CD4-positive, alpha-beta T cell (primary cell): ENCODE measurements around the gene CDCP2. TPM values are rescaled to one million over a fixed set of nuclear protein-coding genes. Genes with fewer than 3 reads are reported as not detected.
"Not testable (repeated sequence)": the region's sequence is repeated elsewhere in the genome, so short reads cannot be mapped to it uniquely, and the experiment has no call there.

Experiments used
- ATAC-seq: fragments of 200-7000 bp; cut with Tn5 transposase; one replicate; pipeline ENCODE4 v1.10.0; 2022; ENCODE audit warnings: mild to moderate bottlenecking; ENCODE audit not compliant: poor library complexity
- CTCF ChIA-PET: fragments of 350-600 bp; sonication (Branson Sonifier 250); formaldehyde crosslinking; loops from one replicate; lab custom pipeline; 2021; ENCODE audit warnings: antibody characterized with exemption, inconsistent platforms; lab: Charles Lee
- POLR2A ChIA-PET: fragments of 350-600 bp; sonication (Branson Sonifier 250); formaldehyde crosslinking; loops from one replicate; lab custom pipeline; 2021; ENCODE audit warnings: antibody characterized with exemption, inconsistent platforms; lab: Charles Lee
- DNase-seq, 14 experiments: peaks; one replicate each; pipeline ENCODE4 v3.0.0-alpha.2; 2013 to 2020; ENCODE audit warnings: mixed read lengths in 2 of 14
- H3K27ac ChIP-seq, 2 donors: one replicate each; pipeline versions ENCODE4 v1.5.1 to v1.7.0; 2013; ENCODE audit warnings: low read length in 2 of 2, low read depth in 1 of 2, mild to moderate bottlenecking in 1 of 2
- H3K27me3 ChIP-seq, 2 experiments: 1 replicate in 1 of 2; 2 replicates in 1 of 2; pipeline versions ENCODE4 v1.6.1 to v1.7.0; 2013; ENCODE audit warnings: low read length in 2 of 2, control low read depth in 1 of 2, mild to moderate bottlenecking in 1 of 2, moderate library complexity in 1 of 2; ENCODE audit not compliant: insufficient read depth in 2 of 2, control insufficient read depth in 1 of 2
- H3K36me3 ChIP-seq: one replicate; pipeline ENCODE4 v1.6.1; 2013; ENCODE audit warnings: low read length, control low read depth; ENCODE audit not compliant: insufficient read depth
- H3K4me1 ChIP-seq: one replicate; pipeline ENCODE4 v1.6.1; 2013; ENCODE audit warnings: low read length, control low read depth; ENCODE audit not compliant: insufficient read depth
- H3K4me3 ChIP-seq: one replicate; pipeline ENCODE4 v1.5.1; 2013; ENCODE audit warnings: mild to moderate bottlenecking, low read length, moderate library complexity
- H3K9me3 ChIP-seq, 2 experiments: 1 replicate in 1 of 2; 2 replicates in 1 of 2; pipeline versions ENCODE4 v1.6.1 to v1.7.0; 2013; ENCODE audit warnings: low read length in 2 of 2, mild to moderate bottlenecking in 2 of 2, control low read depth in 1 of 2, moderate library complexity in 1 of 2; ENCODE audit not compliant: control insufficient read depth in 1 of 2, insufficient read depth in 1 of 2
- H3K27ac Mint-ChIP-seq: one replicate; pipeline ENCODE4 v1.8.0; 2020; ENCODE audit warnings: mixed read lengths
- H3K27me3 Mint-ChIP-seq: one replicate; pipeline ENCODE4 v1.8.0; 2021; ENCODE audit warnings: mixed read lengths
- H3K36me3 Mint-ChIP-seq: one replicate; pipeline ENCODE4 v1.8.0; 2021; ENCODE audit warnings: low read depth, mixed read lengths
- H3K4me1 Mint-ChIP-seq: one replicate; pipeline ENCODE4 v1.8.0; 2021; ENCODE audit warnings: low read depth, mixed read lengths
- H3K4me3 Mint-ChIP-seq: one replicate; pipeline ENCODE4 v1.8.0; 2020; ENCODE audit warnings: mild to moderate bottlenecking, mixed read lengths
- H3K9me3 Mint-ChIP-seq: one replicate; pipeline ENCODE4 v1.8.0; 2020; ENCODE audit warnings: mixed read lengths
- intact Hi-C, 2 experiments: fragments of 100-400 bp; cut with DNase I in 1 of 2; cut with micrococcal nuclease in 1 of 2; formaldehyde crosslinking; loops; one replicate each; pipeline versions ENCODE4 v1.15.1 to v1.9.0; 2023 to 2025; cut with DNase I, micrococcal nuclease
- total RNA-seq, 174 experiments: library from RNA in 2 of 174; stranded (reverse) in 2 of 174; gene quantifications; one replicate each; pipeline ENCODE4 v1.2.3 and lab custom pipeline; 2021 to 2026
- TF ChIP-seq, protein P1 (sequence below): fragments of 200-600 bp; IDR thresholded peaks from one replicate; pipeline ENCODE4 v1.8.0; 2022; ENCODE audit warnings: antibody characterized with exemption, mild to moderate bottlenecking

The CDCP2 gene
- total RNA-seq, 2 experiments from 2014 or later = not detected

- intact Hi-C loops = no loop called here
- H3K27me3 ChIP-seq = no peaks in the 10 kb centered on the region
- H3K27ac Mint-ChIP-seq = no peak overlapping the region
- no peaks in the 10 kb centered on the region for H3K9me3 ChIP-seq
- no peaks in the 10 kb centered on the region for H3K4me1 Mint-ChIP-seq
- H3K36me3 ChIP-seq = peaks cover 25% of the 10 kb centered on the region
- no peaks in the 10 kb centered on the region for H3K9me3 Mint-ChIP-seq
- ATAC-seq (no peak), DNase-seq (peak in 3 of 14 experiments; percentile 6 to 39 (median 16))
- no peak overlapping the region for H3K4me3 ChIP-seq
- CTCF ChIA-PET = no interaction called here
- TF ChIP-seq, protein P1, sequence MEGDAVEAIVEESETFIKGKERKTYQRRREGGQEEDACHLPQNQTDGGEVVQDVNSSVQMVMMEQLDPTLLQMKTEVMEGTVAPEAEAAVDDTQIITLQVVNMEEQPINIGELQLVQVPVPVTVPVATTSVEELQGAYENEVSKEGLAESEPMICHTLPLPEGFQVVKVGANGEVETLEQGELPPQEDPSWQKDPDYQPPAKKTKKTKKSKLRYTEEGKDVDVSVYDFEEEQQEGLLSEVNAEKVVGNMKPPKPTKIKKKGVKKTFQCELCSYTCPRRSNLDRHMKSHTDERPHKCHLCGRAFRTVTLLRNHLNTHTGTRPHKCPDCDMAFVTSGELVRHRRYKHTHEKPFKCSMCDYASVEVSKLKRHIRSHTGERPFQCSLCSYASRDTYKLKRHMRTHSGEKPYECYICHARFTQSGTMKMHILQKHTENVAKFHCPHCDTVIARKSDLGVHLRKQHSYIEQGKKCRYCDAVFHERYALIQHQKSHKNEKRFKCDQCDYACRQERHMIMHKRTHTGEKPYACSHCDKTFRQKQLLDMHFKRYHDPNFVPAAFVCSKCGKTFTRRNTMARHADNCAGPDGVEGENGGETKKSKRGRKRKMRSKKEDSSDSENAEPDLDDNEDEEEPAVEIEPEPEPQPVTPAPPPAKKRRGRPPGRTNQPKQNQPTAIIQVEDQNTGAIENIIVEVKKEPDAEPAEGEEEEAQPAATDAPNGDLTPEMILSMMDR = no peak
- no peak overlapping the region for H3K4me3 Mint-ChIP-seq
- H3K27ac ChIP-seq = no peak overlapping the region
- POLR2A ChIA-PET = no interaction called here
- no peaks in the 10 kb centered on the region for H3K4me1 ChIP-seq
- peaks cover 70% of the 10 kb centered on the region for H3K36me3 Mint-ChIP-seq
- no peaks in the 10 kb centered on the region for H3K27me3 Mint-ChIP-seq
These were observed 57.1 kb downstream of the CDCP2 start for GRCh38 chr1:54095546-54096226.

DNA sequence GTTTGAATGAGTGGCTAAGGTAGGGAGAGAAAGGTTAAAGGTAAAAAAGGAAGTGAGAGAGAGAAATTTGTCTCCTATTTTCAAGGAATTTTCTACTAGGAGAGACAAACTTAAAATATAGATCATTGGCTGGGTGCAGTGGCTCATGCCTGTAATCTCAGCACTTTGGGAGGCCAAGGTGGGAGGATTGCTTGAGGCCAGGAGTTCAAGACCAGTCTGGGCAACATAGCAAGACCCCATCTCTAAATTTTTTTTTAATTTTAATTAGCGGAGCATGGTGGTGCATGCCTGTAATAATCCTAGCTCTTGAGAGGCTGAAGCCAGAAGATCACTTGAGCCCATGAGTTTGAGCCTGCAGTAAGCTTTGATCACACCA lies 58.1 kb downstream of the CDCP2 start:
- H3K4me3 Mint-ChIP-seq, intact Hi-C loops, H3K27ac Mint-ChIP-seq: not testable (repeated sequence)

GRCh38 chr1:54094001-54094729 lies 58.6 kb downstream of the CDCP2 start:
- H3K27me3 ChIP-seq = no peaks in the 10 kb centered on the region
- no peak for DNase-seq
- ChIA-PET CTCF (no interaction called here), POLR2A (no interaction called here)
- TF ChIP-seq, protein P1 = no peak
- ATAC-seq = no peak
- no peaks in the 10 kb centered on the region for H3K9me3 ChIP-seq
- H3K36me3 ChIP-seq = peaks cover 28% of the 10 kb centered on the region
- intact Hi-C loops = no loop called here
- H3K27ac ChIP-seq = no peak overlapping the region
- H3K4me1 ChIP-seq = no peaks in the 10 kb centered on the region
- no peaks in the 10 kb centered on the region for H3K27me3 Mint-ChIP-seq
- peaks cover 66% of the 10 kb centered on the region for H3K36me3 Mint-ChIP-seq
- no peak overlapping the region for H3K27ac Mint-ChIP-seq
- H3K4me1 Mint-ChIP-seq = no peaks in the 10 kb centered on the region
- no peak overlapping the region for H3K4me3 ChIP-seq
- no peaks in the 10 kb centered on the region for H3K9me3 Mint-ChIP-seq
- H3K4me3 Mint-ChIP-seq = no peak overlapping the region

More for the DNA sequence above, 58.1 kb downstream of the CDCP2 start:
- H3K27ac ChIP-seq, H3K27me3 Mint-ChIP-seq, H3K9me3 Mint-ChIP-seq, CTCF ChIA-PET, H3K4me1 Mint-ChIP-seq, POLR2A ChIA-PET, DNase-seq, H3K9me3 ChIP-seq, H3K4me1 ChIP-seq, ATAC-seq, H3K27me3 ChIP-seq, H3K4me3 ChIP-seq: not testable (repeated sequence)
- peaks cover 26% of the 10 kb centered on the region for H3K36me3 ChIP-seq
- H3K36me3 Mint-ChIP-seq = peaks cover 65% of the 10 kb centered on the region
